H1 (cell line): ENCODE data around the gene ZCCHC12. TPM values are rescaled to one million over a fixed set of nuclear protein-coding genes. Genes with fewer than 3 reads are reported as not detected.

ENCODE experiments used
- CTCF ChIA-PET: fragments of 300-600 bp; sonication (Branson Sonifier 250); formaldehyde crosslinking; loops from one replicate; lab custom pipeline; 2021; ENCODE audit not compliant: partially characterized antibody; lab: Charles Lee
- POLR2A ChIA-PET: fragments of 300-600 bp; sonication (Branson Sonifier 250); formaldehyde crosslinking; loops from one replicate; lab custom pipeline; 2021; ENCODE audit warnings: inconsistent platforms; ENCODE audit not compliant: partially characterized antibody; lab: Charles Lee
- DNase-seq, 2 experiments: peaks; one replicate each; pipeline versions ENCODE4 v3.0.0 to v3.0.0-alpha.2; 2010 to 2022; ENCODE audit warnings: low spot score in 2 of 2, low read depth in 1 of 2, mixed read lengths in 1 of 2
- FAIRE-seq: peaks from 2 replicates; lab custom pipeline; 2011; peaks lifted over from hg19 to GRCh38; lab: Jason Lieb, UNC
- H2AFZ ChIP-seq: 2 replicates; pipeline ENCODE4 v1.8.1; 2012; ENCODE audit warnings: low read length, inconsistent platforms
- H2AK5ac ChIP-seq: 2 replicates; pipeline ENCODE4 v1.6.1; 2013; ENCODE audit warnings: low read depth, low read length
- H2BK120ac ChIP-seq: replicated peaks from 2 replicates; pipeline ENCODE3; 2013; ENCODE audit warnings: low read depth, low read length, inconsistent platforms
- H2BK12ac ChIP-seq: 2 replicates; pipeline ENCODE4 v1.6.1; 2013; ENCODE audit warnings: low read depth, low read length
- H2BK15ac ChIP-seq: 2 replicates; pipeline ENCODE4 v1.6.1; 2013; ENCODE audit warnings: low read length
- H2BK20ac ChIP-seq: 2 replicates; pipeline ENCODE4 v1.6.1; 2013; ENCODE audit warnings: low read length
- H2BK5ac ChIP-seq: 2 replicates; pipeline ENCODE4 v1.6.1; 2013; ENCODE audit warnings: low read depth, low read length
- H3K14ac ChIP-seq: 2 replicates; pipeline ENCODE4 v1.6.1; 2013; ENCODE audit warnings: inconsistent platforms; ENCODE audit not compliant: insufficient read length
- H3K18ac ChIP-seq: 2 replicates; pipeline ENCODE4 v1.6.1; 2013; ENCODE audit warnings: low read length; ENCODE audit errors: extremely low read depth
- H3K23ac ChIP-seq: 2 replicates; pipeline ENCODE4 v1.6.1; 2013; ENCODE audit warnings: inconsistent platforms; ENCODE audit not compliant: insufficient read length
- H3K23me2 ChIP-seq: 2 replicates; pipeline ENCODE4 v1.6.1; 2013; ENCODE audit warnings: low read depth, low read length
- H3K27ac ChIP-seq: 2 replicates; pipeline ENCODE4 v1.6.1; 2011; ENCODE audit warnings: low read depth, low read length, inconsistent platforms
- H3K27me3 ChIP-seq, 4 experiments: replicated peaks in 1 of 4; 1 replicate in 1 of 4; 2 replicates in 3 of 4; pipeline versions ENCODE4 v1.6.1 to v1.8.1; 2011 to 2013; ENCODE audit warnings: low read length in 3 of 4, mild to moderate bottlenecking in 3 of 4, inconsistent platforms in 2 of 4, mixed read lengths in 2 of 4, moderate library complexity in 1 of 4; ENCODE audit not compliant: control insufficient read depth in 3 of 4, insufficient read depth in 3 of 4; ENCODE audit errors: extremely low read depth in 1 of 4
- H3K36me3 ChIP-seq, 4 experiments: 2 replicates each; pipeline versions ENCODE4 v1.6.1 to v1.8.1; 2011 to 2013; ENCODE audit warnings: mild to moderate bottlenecking in 4 of 4, low read length in 3 of 4, moderate library complexity in 2 of 4, control low read depth in 1 of 4, inconsistent platforms in 1 of 4; ENCODE audit not compliant: insufficient read depth in 4 of 4, control insufficient read depth in 2 of 4
- H3K4ac ChIP-seq: replicated peaks from 2 replicates; pipeline ENCODE3; 2013; ENCODE audit warnings: low read length, low read depth, mixed read lengths, inconsistent platforms; ENCODE audit not compliant: insufficient read length
- H3K4me1 ChIP-seq, 4 experiments: replicated peaks in 1 of 4; 1 replicate in 1 of 4; 2 replicates in 3 of 4; pipeline versions ENCODE4 v1.6.1 to v1.8.1; 2011 to 2013; ENCODE audit warnings: low read length in 3 of 4, inconsistent platforms in 2 of 4, mixed read lengths in 1 of 4; ENCODE audit not compliant: insufficient read depth in 4 of 4, control insufficient read depth in 3 of 4
- H3K4me2 ChIP-seq, 2 experiments: 2 replicates each; pipeline versions ENCODE4 v1.6.1 to v1.8.1; 2011 to 2013; ENCODE audit warnings: low read depth in 2 of 2, low read length in 2 of 2, control low read depth in 1 of 2, inconsistent platforms in 1 of 2, mild to moderate bottlenecking in 1 of 2; ENCODE audit not compliant: insufficient read depth in 1 of 2
- H3K4me3 ChIP-seq, 4 experiments: fragments of 200-600, 300-600 bp in 1 of 4; sonication (generic), shearing (Covaris generic), sonication (Bioruptor Twin) in 1 of 4; 2 replicates each; pipeline versions ENCODE4 v1.5.1 to v1.8.1; 2011 to 2016; ENCODE audit warnings: low read length in 4 of 4, low read depth in 3 of 4, control low read depth in 2 of 4, inconsistent platforms in 2 of 4, mild to moderate bottlenecking in 2 of 4, mixed read lengths in 1 of 4, moderate library complexity in 1 of 4; ENCODE audit not compliant: insufficient read depth in 2 of 4; ENCODE audit errors: extremely low read depth in 1 of 4
- H3K56ac ChIP-seq: replicated peaks from 2 replicates; pipeline ENCODE3; 2013; ENCODE audit warnings: low read depth, mild to moderate bottlenecking, mixed read lengths, low read length, inconsistent platforms; ENCODE audit not compliant: insufficient read length
- H3K79me1 ChIP-seq: 2 replicates; pipeline ENCODE4 v1.6.1; 2013; ENCODE audit warnings: low read depth, low read length, control low read depth
- H3K79me2 ChIP-seq, 2 experiments: 2 replicates each; pipeline versions ENCODE4 v1.6.1 to v1.8.1; 2012 to 2013; ENCODE audit warnings: low read length in 2 of 2, mild to moderate bottlenecking in 2 of 2, inconsistent platforms in 1 of 2; ENCODE audit not compliant: insufficient read depth in 2 of 2, control insufficient read depth in 1 of 2
- H3K9ac ChIP-seq, 4 experiments: replicated peaks in 1 of 4; 1 replicate in 1 of 4; 2 replicates in 3 of 4; pipeline versions ENCODE4 v1.6.1 to v1.8.1; 2011 to 2013; ENCODE audit warnings: low read depth in 3 of 4, low read length in 3 of 4, control low read depth in 2 of 4, mild to moderate bottlenecking in 2 of 4, moderate library complexity in 2 of 4, inconsistent platforms in 1 of 4; ENCODE audit errors: extremely low read depth in 1 of 4
- H3K9me3 ChIP-seq, 2 experiments: 2 replicates each; pipeline versions ENCODE4 v1.6.1 to v1.8.1; 2012 to 2013; ENCODE audit warnings: mild to moderate bottlenecking in 2 of 2, moderate library complexity in 2 of 2, control low read depth in 1 of 2, inconsistent platforms in 1 of 2, low read depth in 1 of 2, low read length in 1 of 2, mixed read lengths in 1 of 2; ENCODE audit not compliant: insufficient read depth in 2 of 2
- H4K20me1 ChIP-seq, 2 experiments: replicated peaks in 1 of 2; 2 replicates each; pipeline versions ENCODE3 to v1.8.1; 2011 to 2013; ENCODE audit warnings: inconsistent platforms in 2 of 2, low read length in 2 of 2, mild to moderate bottlenecking in 1 of 2; ENCODE audit not compliant: insufficient read depth in 2 of 2, control insufficient read depth in 1 of 2
- H4K5ac ChIP-seq: 2 replicates; pipeline ENCODE4 v1.6.1; 2013; ENCODE audit warnings: low read length, low read depth, mixed read lengths, inconsistent platforms; ENCODE audit not compliant: insufficient read length
- H4K8ac ChIP-seq: 2 replicates; pipeline ENCODE4 v1.8.0; 2013; ENCODE audit warnings: mild to moderate bottlenecking, moderate library complexity, low read length, inconsistent platforms; ENCODE audit not compliant: insufficient read depth; ENCODE audit errors: extremely low read depth
- H4K91ac ChIP-seq: replicated peaks from 2 replicates; pipeline ENCODE3; 2013; ENCODE audit warnings: low read length, mixed read lengths, inconsistent platforms; ENCODE audit not compliant: insufficient read length
- ASH2L ChIP-seq: fragments of 200-600, 300-600 bp; sonication (generic); IDR thresholded peaks from one replicate; pipeline ENCODE4 v1.7.1; 2017; ENCODE audit warnings: low read length
- CBX8 ChIP-seq: fragments of 300-800, 300-1000 bp; sonication (generic); IDR thresholded peaks from 2 replicates; pipeline ENCODE4 v1.7.1; 2016; ENCODE audit warnings: low read depth, low read length, borderline replicate concordance
- CREB1 ChIP-seq: IDR thresholded peaks from 2 replicates; pipeline ENCODE4 v1.6.1; 2012; ENCODE audit warnings: inconsistent platforms
- E2F6 ChIP-seq: IDR thresholded peaks from 2 replicates; pipeline ENCODE4 v1.6.1; 2012; ENCODE audit warnings: inconsistent platforms
- GABPA ChIP-seq: IDR thresholded peaks from 2 replicates; pipeline ENCODE4 v1.6.1; 2011; ENCODE audit warnings: mild to moderate bottlenecking, low read length, moderate library complexity, borderline replicate concordance; ENCODE audit not compliant: insufficient read depth
- HDAC2 ChIP-seq, 2 experiments: fragments of 300-600 bp in 1 of 2; sonication (generic) in 1 of 2; IDR thresholded peaks; 2 replicates each; pipeline ENCODE4 v1.6.1; 2011 to 2012; ENCODE audit warnings: low read depth in 2 of 2, low read length in 2 of 2, mild to moderate bottlenecking in 2 of 2, moderate library complexity in 2 of 2, borderline replicate concordance in 1 of 2, inconsistent platforms in 1 of 2
- JUN ChIP-seq: IDR thresholded peaks from 2 replicates; pipeline ENCODE4 v1.6.1; 2011; ENCODE audit warnings: low read depth, mild to moderate bottlenecking, improper control_type of control experiment, low read length
- JUND ChIP-seq: IDR thresholded peaks from 2 replicates; pipeline ENCODE4 v1.6.1; 2011; ENCODE audit warnings: mild to moderate bottlenecking, improper control_type of control experiment, low read length
- SIN3A ChIP-seq, 2 experiments: IDR thresholded peaks in 1 of 2; conservative IDR thresholded peaks in 1 of 2; 2 replicates each; pipeline ENCODE4 v1.6.1; 2011 to 2012; ENCODE audit warnings: low read length in 2 of 2, improper control_type of control experiment in 1 of 2, low read depth in 1 of 2, mild to moderate bottlenecking in 1 of 2
- SP1 ChIP-seq: IDR thresholded peaks from 2 replicates; pipeline ENCODE4 v1.6.1; 2011; ENCODE audit warnings: low read depth, low read length
- SP2 ChIP-seq: IDR thresholded peaks from 2 replicates; pipeline ENCODE4 v1.6.1; 2012; ENCODE audit warnings: mild to moderate bottlenecking, low read length, inconsistent platforms
- SP4 ChIP-seq: IDR thresholded peaks from 2 replicates; pipeline ENCODE4 v1.6.1; 2012; ENCODE audit warnings: low read length, inconsistent platforms
- TBP ChIP-seq: IDR thresholded peaks from 2 replicates; pipeline ENCODE4 v1.6.1; 2011; ENCODE audit warnings: low read depth, low read length, improper control_type of control experiment
- WGBS, 2 experiments: shearing (Covaris generic) in 1 of 2; methylation state at CpG; one replicate each; pipeline versions ENCODE4 v1.1.6 to v1.1.7; 2013 to 2015; ENCODE audit warnings: low lambda C conversion rate in 2 of 2, mixed read lengths in 2 of 2, inconsistent platforms in 1 of 2, low coverage in 1 of 2, missing lambda C conversion rate in 1 of 2; ENCODE audit not compliant: insufficient replicate concordance in 2 of 2, insufficient coverage in 1 of 2, insufficient read length in 1 of 2; ENCODE audit errors: extremely low coverage in 1 of 2, missing lambda C conversion rate in 1 of 2; 5-methylcytosine and 5-hydroxymethylcytosine counted together
- polyA plus RNA-seq, 7 experiments: library from polyadenylated mRNA; depleted of rRNA in 3 of 7; stranded (reverse) in 5 of 7; unstranded in 2 of 7; fragments of >200 nt in 5 of 7; fragments of 200-250 nt in 2 of 7; gene quantifications; 1 replicate in 5 of 7; 2 replicates in 1 of 7; 4 replicates in 1 of 7; pipeline versions ENCODE4 v1.2.1 to v1.2.3, GENCODE V29; 2011 to 2013; ENCODE audit warnings: missing spikeins in 2 of 7, mixed read lengths in 2 of 7
- total RNA-seq: library from RNA; stranded (reverse); fragmentation: NEBNext Ultra II Directional; extraction: Animal tissue kit (Norgen Biotek cat#: 25700); gene quantifications from 2 replicates; pipeline ENCODE4 v1.2.1, GENCODE V29; 2021

Gene ZCCHC12
- total and polyA plus RNA-seq, 2 of the 8 experiments (the other 6 are each of a cell fraction or from before 2014, with no cell fraction given), result 0.76 to 1.3 TPM

- Histone ChIP-seq H3K79me2 (no peaks in the 10 kb centered on the region), H3K9me3 (no peaks in the 10 kb centered on the region), H3K27ac (no peak overlapping the region), H3K18ac (no peak overlapping the region), H3K23me2 (no peaks in the 10 kb centered on the region), H3K4me1 (no peaks in the 10 kb centered on the region), H4K91ac (no peak overlapping the region), H2BK15ac (no peak overlapping the region), H4K5ac (no peak overlapping the region), H3K23ac (no peak overlapping the region), H3K4ac (no peak overlapping the region), H3K27me3 (no peaks in the 10 kb centered on the region), H3K4me3 (no peak overlapping the region), H3K9ac (no peak overlapping the region), H2BK12ac (no peak overlapping the region), H2AK5ac (no peak overlapping the region), H2BK120ac (no peak overlapping the region), H3K36me3 (no peaks in the 10 kb centered on the region), H3K14ac (no peak overlapping the region), H4K8ac (no peak overlapping the region), H4K20me1 (no peaks in the 10 kb centered on the region), H3K79me1 (no peaks in the 10 kb centered on the region), H3K56ac (no peak overlapping the region), H3K4me2 (no peak overlapping the region), H2AFZ (no peak overlapping the region), H2BK5ac (no peak overlapping the region), H2BK20ac (no peak overlapping the region)
- FAIRE-seq, result no peak
- WGBS, 2 experiments, result 86% methylated on average over 3 of the region's 3 CpGs; no CpG with 5 or more reads in 1 of the 2 experiments
- DNase-seq, result no peak
- ChIA-PET CTCF (no interaction called here), POLR2A (no interaction called here)
- TF ChIP-seq SP4 (no peak), SP1 (no peak), GABPA (no peak), SIN3A (conservative IDR thresholded peaks at IDR 0.05 in 1 of 2, IDR thresholded peaks at IDR 0.05 in 1 of 2; ENCODE audit: low read depth in 1 of 2, low read length in 2 of 2) (no peak), HDAC2 (IDR thresholded peaks at IDR 0.05; ENCODE audit: borderline replicate concordance in 1 of 2, low read depth in 2 of 2, low read length in 2 of 2) (no peak), CREB1 (no peak), JUN (no peak), E2F6 (no peak), CBX8 (no peak), TBP (no peak), JUND (no peak), SP2 (no peak), ASH2L (no peak)
Measured at GRCh38 chrX:118857006-118857405, 33.4 kb downstream of the ZCCHC12 start.
